H1 (cell line): ENCODE results near the gene LRP1. TPM values are rescaled to one million over a fixed set of nuclear protein-coding genes. Genes with fewer than 3 reads are reported as not detected.

Experiments used
- CTCF ChIA-PET: fragments of 300-600 bp; sonication (Branson Sonifier 250); formaldehyde crosslinking; loops from one replicate; lab custom pipeline; 2021; ENCODE audit not compliant: partially characterized antibody; lab: Charles Lee
- POLR2A ChIA-PET: fragments of 300-600 bp; sonication (Branson Sonifier 250); formaldehyde crosslinking; loops from one replicate; lab custom pipeline; 2021; ENCODE audit warnings: inconsistent platforms; ENCODE audit not compliant: partially characterized antibody; lab: Charles Lee
- DNase-seq, 2 experiments: peaks; one replicate each; pipeline versions ENCODE4 v3.0.0 to v3.0.0-alpha.2; 2010 to 2022; ENCODE audit warnings: low spot score in 2 of 2, low read depth in 1 of 2, mixed read lengths in 1 of 2
- FAIRE-seq: peaks from 2 replicates; lab custom pipeline; 2011; peaks lifted over from hg19 to GRCh38; lab: Jason Lieb, UNC
- H2AFZ ChIP-seq: 2 replicates; pipeline ENCODE4 v1.8.1; 2012; ENCODE audit warnings: low read length, inconsistent platforms
- H2AK5ac ChIP-seq: 2 replicates; pipeline ENCODE4 v1.6.1; 2013; ENCODE audit warnings: low read depth, low read length
- H2BK120ac ChIP-seq: replicated peaks from 2 replicates; pipeline ENCODE3; 2013; ENCODE audit warnings: low read depth, low read length, inconsistent platforms
- H2BK12ac ChIP-seq: 2 replicates; pipeline ENCODE4 v1.6.1; 2013; ENCODE audit warnings: low read depth, low read length
- H2BK15ac ChIP-seq: 2 replicates; pipeline ENCODE4 v1.6.1; 2013; ENCODE audit warnings: low read length
- H2BK20ac ChIP-seq: 2 replicates; pipeline ENCODE4 v1.6.1; 2013; ENCODE audit warnings: low read length
- H2BK5ac ChIP-seq: 2 replicates; pipeline ENCODE4 v1.6.1; 2013; ENCODE audit warnings: low read depth, low read length
- H3K14ac ChIP-seq: 2 replicates; pipeline ENCODE4 v1.6.1; 2013; ENCODE audit warnings: inconsistent platforms; ENCODE audit not compliant: insufficient read length
- H3K18ac ChIP-seq: 2 replicates; pipeline ENCODE4 v1.6.1; 2013; ENCODE audit warnings: low read length; ENCODE audit errors: extremely low read depth
- H3K23ac ChIP-seq: 2 replicates; pipeline ENCODE4 v1.6.1; 2013; ENCODE audit warnings: inconsistent platforms; ENCODE audit not compliant: insufficient read length
- H3K23me2 ChIP-seq: 2 replicates; pipeline ENCODE4 v1.6.1; 2013; ENCODE audit warnings: low read depth, low read length
- H3K27ac ChIP-seq: 2 replicates; pipeline ENCODE4 v1.6.1; 2011; ENCODE audit warnings: low read depth, low read length, inconsistent platforms
- H3K27me3 ChIP-seq, 4 experiments: replicated peaks in 1 of 4; 1 replicate in 1 of 4; 2 replicates in 3 of 4; pipeline versions ENCODE4 v1.6.1 to v1.8.1; 2011 to 2013; ENCODE audit warnings: low read length in 3 of 4, mild to moderate bottlenecking in 3 of 4, inconsistent platforms in 2 of 4, mixed read lengths in 2 of 4, moderate library complexity in 1 of 4; ENCODE audit not compliant: control insufficient read depth in 3 of 4, insufficient read depth in 3 of 4; ENCODE audit errors: extremely low read depth in 1 of 4
- H3K36me3 ChIP-seq, 4 experiments: 2 replicates each; pipeline versions ENCODE4 v1.6.1 to v1.8.1; 2011 to 2013; ENCODE audit warnings: mild to moderate bottlenecking in 4 of 4, low read length in 3 of 4, moderate library complexity in 2 of 4, control low read depth in 1 of 4, inconsistent platforms in 1 of 4; ENCODE audit not compliant: insufficient read depth in 4 of 4, control insufficient read depth in 2 of 4
- H3K4ac ChIP-seq: replicated peaks from 2 replicates; pipeline ENCODE3; 2013; ENCODE audit warnings: low read length, low read depth, mixed read lengths, inconsistent platforms; ENCODE audit not compliant: insufficient read length
- H3K4me1 ChIP-seq, 4 experiments: replicated peaks in 1 of 4; 1 replicate in 1 of 4; 2 replicates in 3 of 4; pipeline versions ENCODE4 v1.6.1 to v1.8.1; 2011 to 2013; ENCODE audit warnings: low read length in 3 of 4, inconsistent platforms in 2 of 4, mixed read lengths in 1 of 4; ENCODE audit not compliant: insufficient read depth in 4 of 4, control insufficient read depth in 3 of 4
- H3K4me2 ChIP-seq, 2 experiments: 2 replicates each; pipeline versions ENCODE4 v1.6.1 to v1.8.1; 2011 to 2013; ENCODE audit warnings: low read depth in 2 of 2, low read length in 2 of 2, control low read depth in 1 of 2, inconsistent platforms in 1 of 2, mild to moderate bottlenecking in 1 of 2; ENCODE audit not compliant: insufficient read depth in 1 of 2
- H3K4me3 ChIP-seq, 4 experiments: fragments of 200-600, 300-600 bp in 1 of 4; sonication (generic), shearing (Covaris generic), sonication (Bioruptor Twin) in 1 of 4; 2 replicates each; pipeline versions ENCODE4 v1.5.1 to v1.8.1; 2011 to 2016; ENCODE audit warnings: low read length in 4 of 4, low read depth in 3 of 4, control low read depth in 2 of 4, inconsistent platforms in 2 of 4, mild to moderate bottlenecking in 2 of 4, mixed read lengths in 1 of 4, moderate library complexity in 1 of 4; ENCODE audit not compliant: insufficient read depth in 2 of 4; ENCODE audit errors: extremely low read depth in 1 of 4
- H3K56ac ChIP-seq: replicated peaks from 2 replicates; pipeline ENCODE3; 2013; ENCODE audit warnings: low read depth, mild to moderate bottlenecking, mixed read lengths, low read length, inconsistent platforms; ENCODE audit not compliant: insufficient read length
- H3K79me1 ChIP-seq: 2 replicates; pipeline ENCODE4 v1.6.1; 2013; ENCODE audit warnings: low read depth, low read length, control low read depth
- H3K79me2 ChIP-seq, 2 experiments: 2 replicates each; pipeline versions ENCODE4 v1.6.1 to v1.8.1; 2012 to 2013; ENCODE audit warnings: low read length in 2 of 2, mild to moderate bottlenecking in 2 of 2, inconsistent platforms in 1 of 2; ENCODE audit not compliant: insufficient read depth in 2 of 2, control insufficient read depth in 1 of 2
- H3K9ac ChIP-seq, 4 experiments: replicated peaks in 1 of 4; 1 replicate in 1 of 4; 2 replicates in 3 of 4; pipeline versions ENCODE4 v1.6.1 to v1.8.1; 2011 to 2013; ENCODE audit warnings: low read depth in 3 of 4, low read length in 3 of 4, control low read depth in 2 of 4, mild to moderate bottlenecking in 2 of 4, moderate library complexity in 2 of 4, inconsistent platforms in 1 of 4; ENCODE audit errors: extremely low read depth in 1 of 4
- H3K9me3 ChIP-seq, 2 experiments: 2 replicates each; pipeline versions ENCODE4 v1.6.1 to v1.8.1; 2012 to 2013; ENCODE audit warnings: mild to moderate bottlenecking in 2 of 2, moderate library complexity in 2 of 2, control low read depth in 1 of 2, inconsistent platforms in 1 of 2, low read depth in 1 of 2, low read length in 1 of 2, mixed read lengths in 1 of 2; ENCODE audit not compliant: insufficient read depth in 2 of 2
- H4K20me1 ChIP-seq, 2 experiments: replicated peaks in 1 of 2; 2 replicates each; pipeline versions ENCODE3 to v1.8.1; 2011 to 2013; ENCODE audit warnings: inconsistent platforms in 2 of 2, low read length in 2 of 2, mild to moderate bottlenecking in 1 of 2; ENCODE audit not compliant: insufficient read depth in 2 of 2, control insufficient read depth in 1 of 2
- H4K5ac ChIP-seq: 2 replicates; pipeline ENCODE4 v1.6.1; 2013; ENCODE audit warnings: low read length, low read depth, mixed read lengths, inconsistent platforms; ENCODE audit not compliant: insufficient read length
- H4K8ac ChIP-seq: 2 replicates; pipeline ENCODE4 v1.8.0; 2013; ENCODE audit warnings: mild to moderate bottlenecking, moderate library complexity, low read length, inconsistent platforms; ENCODE audit not compliant: insufficient read depth; ENCODE audit errors: extremely low read depth
- H4K91ac ChIP-seq: replicated peaks from 2 replicates; pipeline ENCODE3; 2013; ENCODE audit warnings: low read length, mixed read lengths, inconsistent platforms; ENCODE audit not compliant: insufficient read length
- ATF2 ChIP-seq: IDR thresholded peaks from 2 replicates; pipeline ENCODE4 v1.6.1; 2012; ENCODE audit warnings: low read length, inconsistent platforms
- KDM1A ChIP-seq: fragments of 200-600, 300-600 bp; sonication (generic); IDR thresholded peaks from 2 replicates; pipeline ENCODE4 v1.7.1; 2016; ENCODE audit warnings: mild to moderate bottlenecking, low read length, borderline replicate concordance
- KDM4A ChIP-seq: IDR thresholded peaks from one replicate; pipeline ENCODE4 v1.7.1; 2012; ENCODE audit warnings: low read depth, mild to moderate bottlenecking, moderate library complexity, low read length, inconsistent platforms; ENCODE audit not compliant: severe bottlenecking
- RXRA ChIP-seq: IDR thresholded peaks from 2 replicates; pipeline ENCODE4 v1.6.1; 2011; ENCODE audit warnings: low read depth, mild to moderate bottlenecking, low read length, moderate library complexity; ENCODE audit not compliant: insufficient read depth
- SP4 ChIP-seq: IDR thresholded peaks from 2 replicates; pipeline ENCODE4 v1.6.1; 2012; ENCODE audit warnings: low read length, inconsistent platforms
- TBP ChIP-seq: IDR thresholded peaks from 2 replicates; pipeline ENCODE4 v1.6.1; 2011; ENCODE audit warnings: low read depth, low read length, improper control_type of control experiment
- WGBS, 2 experiments: shearing (Covaris generic) in 1 of 2; methylation state at CpG; one replicate each; pipeline versions ENCODE4 v1.1.6 to v1.1.7; 2013 to 2015; ENCODE audit warnings: low lambda C conversion rate in 2 of 2, mixed read lengths in 2 of 2, inconsistent platforms in 1 of 2, low coverage in 1 of 2, missing lambda C conversion rate in 1 of 2; ENCODE audit not compliant: insufficient replicate concordance in 2 of 2, insufficient coverage in 1 of 2, insufficient read length in 1 of 2; ENCODE audit errors: extremely low coverage in 1 of 2, missing lambda C conversion rate in 1 of 2; 5-methylcytosine and 5-hydroxymethylcytosine counted together
- polyA plus RNA-seq, 7 experiments: library from polyadenylated mRNA; depleted of rRNA in 3 of 7; stranded (reverse) in 5 of 7; unstranded in 2 of 7; fragments of >200 nt in 5 of 7; fragments of 200-250 nt in 2 of 7; gene quantifications; 1 replicate in 5 of 7; 2 replicates in 1 of 7; 4 replicates in 1 of 7; pipeline versions ENCODE4 v1.2.1 to v1.2.3, GENCODE V29; 2011 to 2013; ENCODE audit warnings: missing spikeins in 2 of 7, mixed read lengths in 2 of 7
- total RNA-seq: library from RNA; stranded (reverse); fragmentation: NEBNext Ultra II Directional; extraction: Animal tissue kit (Norgen Biotek cat#: 25700); gene quantifications from 2 replicates; pipeline ENCODE4 v1.2.1, GENCODE V29; 2021
- TF ChIP-seq, protein P1 (sequence below): IDR thresholded peaks from 2 replicates; pipeline ENCODE4 v1.6.1; 2012; ENCODE audit warnings: inconsistent platforms
- TF ChIP-seq, protein P2 (sequence below): IDR thresholded peaks from 2 replicates; pipeline ENCODE4 v1.6.1; 2012; ENCODE audit warnings: inconsistent platforms

Gene LRP1
- total and polyA plus RNA-seq, 2 of the 8 experiments (the other 6 are each of a cell fraction or from before 2014, with no cell fraction given) = 35.3 to 92.5 TPM

- peak within 1 kb of the TSS; percentile 88 for H4K8ac ChIP-seq
- H2AFZ ChIP-seq = peak within 1 kb of the TSS; percentile 20; the same call in 1 of the 2 replicates
Observed at GRCh38 chr12:57111031-57111734, 17.1 kb upstream of the LRP1 start, which contains the start of gene STAT6. Gene STAT6, minus strand, starts transcription at chr12:57111362. Its CDS starts 3,084 bp downstream, at chr12:57108278.

More at GRCh38 chr12:57111031-57111734, 17.1 kb upstream of the LRP1 start, which contains the start of gene STAT6:
- peak within 1 kb of the TSS; percentile 6 for H3K14ac ChIP-seq
- peak within 1 kb of the TSS; percentile 81 to 96 for H3K4me2 ChIP-seq
- peak within 1 kb of the TSS; percentile 32 for H2AK5ac ChIP-seq
- TF ChIP-seq ATF2 = 0 out of 2 replicates have a peak, but pooled peaks have one; percentile 1
- 0 out of 2 replicates have a peak, but pooled peaks have one; percentile 12 for TF ChIP-seq TBP
- no peak for TF ChIP-seq KDM4A
- no peak for TF ChIP-seq SP4
- TF ChIP-seq, protein P1, sequence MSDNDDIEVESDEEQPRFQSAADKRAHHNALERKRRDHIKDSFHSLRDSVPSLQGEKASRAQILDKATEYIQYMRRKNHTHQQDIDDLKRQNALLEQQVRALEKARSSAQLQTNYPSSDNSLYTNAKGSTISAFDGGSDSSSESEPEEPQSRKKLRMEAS = 0 out of 2 replicates have a peak, but pooled peaks have one; percentile 6
- TF ChIP-seq, protein P2, sequence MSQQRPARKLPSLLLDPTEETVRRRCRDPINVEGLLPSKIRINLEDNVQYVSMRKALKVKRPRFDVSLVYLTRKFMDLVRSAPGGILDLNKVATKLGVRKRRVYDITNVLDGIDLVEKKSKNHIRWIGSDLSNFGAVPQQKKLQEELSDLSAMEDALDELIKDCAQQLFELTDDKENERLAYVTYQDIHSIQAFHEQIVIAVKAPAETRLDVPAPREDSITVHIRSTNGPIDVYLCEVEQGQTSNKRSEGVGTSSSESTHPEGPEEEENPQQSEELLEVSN = peak; percentile 17
- no peak for TF ChIP-seq KDM1A
- no peak for TF ChIP-seq RXRA
- no peaks in the 10 kb centered on the region for H3K79me2 ChIP-seq
- peak within 1 kb of the TSS; percentile 9 to 59 (median 50) for H3K4me3 ChIP-seq
- peaks cover 3 to 31% (median 15%) of the 10 kb centered on the region in 4 experiments for H3K4me1 ChIP-seq
- DNase-seq = no peak
- H4K5ac ChIP-seq = peak within 1 kb of the TSS; percentile 94
- H3K18ac ChIP-seq = peak within 1 kb of the TSS; percentile 97
- H3K9ac ChIP-seq = peak within 1 kb of the TSS in 3 of 4 experiments; percentile 56 to 75 (median 57); a peak in 5 of 7 replicates
- H3K56ac ChIP-seq = peak within 1 kb of the TSS; percentile 51
- H3K23ac ChIP-seq = no peak within 1 kb of the TSS
- H3K27me3 ChIP-seq = no peaks in the 10 kb centered on the region
- WGBS, 2 experiments = 21% methylated on average over 7 of the region's 13 CpGs; no CpG with 5 or more reads in 1 of the 2 experiments
- H2BK5ac ChIP-seq = peak within 1 kb of the TSS; percentile 92
- no peaks in the 10 kb centered on the region for H3K9me3 ChIP-seq
- peak within 1 kb of the TSS; percentile 92 for H3K4ac ChIP-seq
- ChIA-PET CTCF (interaction anchor here (0.6 to 15.7 kb wide), 46 partner anchors 9 to 475 kb away, joined by 3 to 325 read pairs (median 7); partner anchors contain the start of genes LRP1, MYO1A, NAB2 and NEMP1), POLR2A (interaction anchor here (0.7 to 13.0 kb wide), 35 partner anchors 8 to 959 kb away, joined by 3 to 352 read pairs (median 5); partner anchors contain the start of genes LRP1, MYL6B, MYO1A and NAB2)
- H3K79me1 ChIP-seq = no peaks in the 10 kb centered on the region
- no peaks in the 10 kb centered on the region; a peak in 1 of 8 replicates for H3K36me3 ChIP-seq
- H2BK120ac ChIP-seq = peak within 1 kb of the TSS; percentile 94
- H3K23me2 ChIP-seq = peaks cover 15% of the 10 kb centered on the region
- H2BK20ac ChIP-seq = 0 out of 2 replicates have a peak within 1 kb of the TSS, but pooled peaks have one; percentile 6
- H2BK15ac ChIP-seq = peak within 1 kb of the TSS; percentile 73; the same call in 1 of the 2 replicates
- H3K27ac ChIP-seq = peak within 1 kb of the TSS; percentile 87
- peak within 1 kb of the TSS; percentile 95 for H4K91ac ChIP-seq
- H4K20me1 ChIP-seq = no peaks in the 10 kb centered on the region
- no peak for FAIRE-seq
- H2BK12ac ChIP-seq = peak within 1 kb of the TSS; percentile 95
